ENCODE results near the gene ZNF778. TPM values are rescaled to one million over a fixed set of nuclear protein-coding genes. Genes with fewer than 3 reads are reported as not detected.

ZNF778 gene
- total and polyA plus RNA-seq, 2 of the 13 experiments (the other 11 are each of a cell fraction or from before 2014, with no cell fraction given) = 3.8 to 7.2 TPM

DNA sequence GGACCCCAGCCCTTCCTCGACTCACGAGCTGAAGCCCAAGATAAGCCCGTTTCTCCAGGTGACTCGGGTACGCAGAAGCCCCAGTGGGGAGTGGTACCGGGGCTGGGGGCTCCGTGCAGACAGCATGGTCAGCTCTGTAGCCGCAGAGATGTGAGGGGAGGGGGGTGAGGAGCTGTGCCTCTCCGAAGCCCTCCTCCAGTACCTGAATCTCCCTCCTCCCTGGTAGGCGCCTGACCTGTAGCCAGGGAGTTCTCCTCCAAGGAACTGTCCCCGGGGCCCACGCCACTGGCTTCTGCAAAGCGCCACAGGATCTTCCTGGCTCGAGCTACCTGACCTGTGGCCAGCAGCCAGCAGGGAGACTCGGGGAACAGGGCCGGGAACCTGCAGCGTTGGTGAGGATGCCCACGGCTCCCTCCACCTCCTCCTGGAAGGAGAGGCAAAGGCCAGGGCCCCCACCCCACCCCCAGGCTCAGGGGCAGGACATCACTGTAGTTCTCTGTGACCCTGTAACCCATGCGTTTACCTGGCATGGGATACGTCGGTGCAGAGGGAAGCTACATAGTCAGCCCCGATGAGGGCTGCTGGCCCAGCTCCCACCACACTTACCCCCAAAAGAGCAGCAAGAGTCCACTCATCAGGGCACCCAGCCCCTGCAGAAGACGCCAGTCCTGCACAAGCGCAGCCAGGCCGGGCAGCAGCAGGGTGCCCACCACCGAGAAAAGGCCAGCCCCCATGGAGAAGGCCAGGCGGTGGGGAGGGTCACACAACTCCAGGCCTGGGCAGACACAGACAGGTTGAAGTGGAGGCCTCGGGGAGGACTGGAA lies 18.9 kb upstream of the ZNF778 start (continued):
- TF ChIP-seq PAX8 (CRISPR knock-in tag; IDR thresholded peaks at IDR 0.05; ENCODE audit: borderline replicate concordance) (no peak), AGO1 (IDR thresholded peaks at IDR 0.05; ENCODE audit: low read depth, low read length, poor library complexity, severe bottlenecking) (no peak), POLR2G (IDR thresholded peaks at IDR 0.05; ENCODE audit: low read depth, low read length) (no peak), ZNF619 (CRISPR knock-in tag; IDR thresholded peaks at IDR 0.05) (no peak), ZFP37 (CRISPR knock-in tag; IDR thresholded peaks at IDR 0.05; ENCODE audit: borderline replicate concordance) (no peak), KLF9 (CRISPR knock-in tag; IDR thresholded peaks at IDR 0.05; ENCODE audit: low read depth) (no peak), ZSCAN30 (CRISPR knock-in tag; IDR thresholded peaks at IDR 0.05) (no peak), ZNF629 (CRISPR knock-in tag; conservative IDR thresholded peaks at IDR 0.05) (no peak), CHD4 (IDR thresholded peaks at IDR 0.05; ENCODE audit: borderline replicate concordance, low read length) (no peak), ZNF781 (CRISPR knock-in tag; IDR thresholded peaks at IDR 0.05; ENCODE audit: borderline replicate concordance, not compliant biosample characterization) (no peak)
- TF ChIP-seq, protein P1, sequence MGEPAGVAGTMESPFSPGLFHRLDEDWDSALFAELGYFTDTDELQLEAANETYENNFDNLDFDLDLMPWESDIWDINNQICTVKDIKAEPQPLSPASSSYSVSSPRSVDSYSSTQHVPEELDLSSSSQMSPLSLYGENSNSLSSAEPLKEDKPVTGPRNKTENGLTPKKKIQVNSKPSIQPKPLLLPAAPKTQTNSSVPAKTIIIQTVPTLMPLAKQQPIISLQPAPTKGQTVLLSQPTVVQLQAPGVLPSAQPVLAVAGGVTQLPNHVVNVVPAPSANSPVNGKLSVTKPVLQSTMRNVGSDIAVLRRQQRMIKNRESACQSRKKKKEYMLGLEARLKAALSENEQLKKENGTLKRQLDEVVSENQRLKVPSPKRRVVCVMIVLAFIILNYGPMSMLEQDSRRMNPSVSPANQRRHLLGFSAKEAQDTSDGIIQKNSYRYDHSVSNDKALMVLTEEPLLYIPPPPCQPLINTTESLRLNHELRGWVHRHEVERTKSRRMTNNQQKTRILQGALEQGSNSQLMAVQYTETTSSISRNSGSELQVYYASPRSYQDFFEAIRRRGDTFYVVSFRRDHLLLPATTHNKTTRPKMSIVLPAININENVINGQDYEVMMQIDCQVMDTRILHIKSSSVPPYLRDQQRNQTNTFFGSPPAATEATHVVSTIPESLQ (CRISPR knock-in tag; conservative IDR thresholded peaks at IDR 0.05) = no peak
- TF ChIP-seq, protein P2, sequence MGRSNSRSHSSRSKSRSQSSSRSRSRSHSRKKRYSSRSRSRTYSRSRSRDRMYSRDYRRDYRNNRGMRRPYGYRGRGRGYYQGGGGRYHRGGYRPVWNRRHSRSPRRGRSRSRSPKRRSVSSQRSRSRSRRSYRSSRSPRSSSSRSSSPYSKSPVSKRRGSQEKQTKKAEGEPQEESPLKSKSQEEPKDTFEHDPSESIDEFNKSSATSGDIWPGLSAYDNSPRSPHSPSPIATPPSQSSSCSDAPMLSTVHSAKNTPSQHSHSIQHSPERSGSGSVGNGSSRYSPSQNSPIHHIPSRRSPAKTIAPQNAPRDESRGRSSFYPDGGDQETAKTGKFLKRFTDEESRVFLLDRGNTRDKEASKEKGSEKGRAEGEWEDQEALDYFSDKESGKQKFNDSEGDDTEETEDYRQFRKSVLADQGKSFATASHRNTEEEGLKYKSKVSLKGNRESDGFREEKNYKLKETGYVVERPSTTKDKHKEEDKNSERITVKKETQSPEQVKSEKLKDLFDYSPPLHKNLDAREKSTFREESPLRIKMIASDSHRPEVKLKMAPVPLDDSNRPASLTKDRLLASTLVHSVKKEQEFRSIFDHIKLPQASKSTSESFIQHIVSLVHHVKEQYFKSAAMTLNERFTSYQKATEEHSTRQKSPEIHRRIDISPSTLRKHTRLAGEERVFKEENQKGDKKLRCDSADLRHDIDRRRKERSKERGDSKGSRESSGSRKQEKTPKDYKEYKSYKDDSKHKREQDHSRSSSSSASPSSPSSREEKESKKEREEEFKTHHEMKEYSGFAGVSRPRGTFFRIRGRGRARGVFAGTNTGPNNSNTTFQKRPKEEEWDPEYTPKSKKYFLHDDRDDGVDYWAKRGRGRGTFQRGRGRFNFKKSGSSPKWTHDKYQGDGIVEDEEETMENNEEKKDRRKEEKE (IDR thresholded peaks at IDR 0.05) = no peak
- TF ChIP-seq, protein P3, sequence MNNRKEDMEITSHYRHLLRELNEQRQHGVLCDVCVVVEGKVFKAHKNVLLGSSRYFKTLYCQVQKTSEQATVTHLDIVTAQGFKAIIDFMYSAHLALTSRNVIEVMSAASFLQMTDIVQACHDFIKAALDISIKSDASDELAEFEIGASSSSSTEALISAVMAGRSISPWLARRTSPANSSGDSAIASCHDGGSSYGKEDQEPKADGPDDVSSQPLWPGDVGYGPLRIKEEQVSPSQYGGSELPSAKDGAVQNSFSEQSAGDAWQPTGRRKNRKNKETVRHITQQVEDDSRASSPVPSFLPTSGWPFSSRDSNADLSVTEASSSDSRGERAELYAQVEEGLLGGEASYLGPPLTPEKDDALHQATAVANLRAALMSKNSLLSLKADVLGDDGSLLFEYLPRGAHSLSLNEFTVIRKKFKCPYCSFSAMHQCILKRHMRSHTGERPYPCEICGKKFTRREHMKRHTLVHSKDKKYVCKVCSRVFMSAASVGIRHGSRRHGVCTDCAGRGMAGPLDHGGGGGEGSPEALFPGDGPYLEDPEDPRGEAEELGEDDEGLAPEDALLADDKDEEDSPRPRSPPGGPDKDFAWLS (CRISPR knock-in tag; IDR thresholded peaks at IDR 0.05; ENCODE audit: borderline replicate concordance) = no peak

All from HepG2 (cell line).